Cerebellar cortex (tissue), 1 donor: ENCODE measurements around the gene MOB3C.
A peak's percentile ranks its signal among the peaks of the same experiment; 100 is the strongest.

ENCODE experiments used
- DNase-seq: peaks from one replicate; pipeline ENCODE4 v3.0.0-alpha.2; 2015; ENCODE audit warnings: low spot score

The MOB3C gene

DNA sequence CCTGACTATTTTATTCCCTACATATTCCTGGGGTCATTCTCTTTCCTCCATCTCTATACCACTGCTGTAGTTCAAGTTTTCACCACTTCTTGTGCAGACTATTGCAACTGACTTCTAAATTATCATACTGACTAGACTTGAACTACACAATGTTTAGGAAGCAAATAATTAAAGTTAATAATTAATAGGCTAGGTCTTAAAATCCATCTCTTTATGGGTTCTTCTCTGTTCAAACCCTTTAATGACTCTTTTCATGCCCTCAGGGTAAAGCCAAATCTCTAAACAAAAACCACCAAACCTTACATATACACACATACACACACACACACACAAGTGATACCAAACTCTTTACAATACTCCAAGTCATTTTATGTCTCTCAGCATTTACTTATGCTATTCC lies 22.3 kb upstream of the MOB3C start:
- no peak for DNase-seq

DNA sequence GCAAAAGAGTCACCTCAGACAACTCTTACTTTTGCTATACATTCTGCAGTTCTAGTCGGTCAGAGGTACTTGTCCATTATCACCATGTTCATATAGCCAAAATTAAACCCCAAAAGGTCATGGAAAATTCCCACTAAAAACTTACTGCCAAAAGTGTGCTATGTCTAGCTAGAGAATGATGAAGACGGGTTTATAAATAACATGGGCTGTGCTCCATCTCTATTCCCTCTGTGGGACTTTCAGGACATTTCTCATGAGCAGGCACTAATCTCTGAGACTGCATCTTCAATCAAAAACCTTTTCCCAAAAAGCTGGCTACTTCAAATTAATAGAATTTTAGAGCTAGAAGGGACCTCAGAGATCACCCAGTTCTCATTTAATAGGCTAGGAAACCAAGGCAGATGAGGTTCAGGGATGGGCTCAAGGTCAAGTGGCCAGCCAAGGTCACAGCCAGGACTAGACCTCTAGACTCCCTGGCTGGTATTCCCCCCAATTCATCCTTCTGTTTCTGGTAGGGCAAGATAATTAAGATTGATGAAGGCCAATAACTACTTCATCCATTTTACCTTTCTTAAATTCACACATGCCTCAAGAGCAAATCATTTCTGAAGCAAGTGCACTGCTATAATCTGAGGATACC lies 21.0 kb upstream of the MOB3C start:
- peak; percentile 35 for DNase-seq

DNA sequence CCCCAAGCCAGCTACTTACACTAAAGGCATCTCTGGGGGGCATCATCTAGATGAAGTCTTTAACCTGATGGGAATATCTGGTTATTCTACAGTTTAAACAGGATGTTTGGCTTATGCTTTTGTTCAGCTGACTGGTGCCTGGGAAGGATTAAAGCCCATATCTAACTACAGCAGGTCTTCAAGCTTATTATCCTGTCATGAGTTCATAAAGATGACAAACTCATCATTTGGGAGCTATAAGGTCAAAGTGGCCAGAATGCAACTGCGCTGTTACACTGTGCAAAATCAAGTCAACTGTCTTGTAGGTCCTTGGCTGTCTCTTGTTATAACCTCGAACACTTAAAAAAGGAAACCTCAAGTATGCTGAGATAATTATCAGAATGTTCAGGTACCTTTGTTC lies 18.6 kb upstream of the MOB3C start:
- no peak for DNase-seq

DNA sequence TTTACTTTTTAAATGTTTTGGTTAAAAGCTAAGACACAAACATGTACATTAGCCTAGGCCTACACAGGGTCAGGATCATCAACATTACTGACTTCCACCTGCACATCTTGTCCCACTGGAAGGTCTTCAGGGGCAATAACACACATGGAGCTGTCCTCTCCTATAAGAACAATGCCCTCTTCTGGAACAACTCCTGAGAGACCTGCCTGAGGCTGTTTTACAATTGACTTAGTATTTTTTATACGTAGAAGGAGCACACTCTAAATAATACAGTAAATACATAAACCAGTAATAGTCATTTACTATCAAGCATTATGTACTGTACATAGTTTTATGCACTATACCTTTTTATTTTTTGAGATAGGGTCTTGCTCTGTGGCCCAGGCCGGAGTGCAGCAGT lies 14.1 kb upstream of the MOB3C start:
- no peak for DNase-seq

DNA sequence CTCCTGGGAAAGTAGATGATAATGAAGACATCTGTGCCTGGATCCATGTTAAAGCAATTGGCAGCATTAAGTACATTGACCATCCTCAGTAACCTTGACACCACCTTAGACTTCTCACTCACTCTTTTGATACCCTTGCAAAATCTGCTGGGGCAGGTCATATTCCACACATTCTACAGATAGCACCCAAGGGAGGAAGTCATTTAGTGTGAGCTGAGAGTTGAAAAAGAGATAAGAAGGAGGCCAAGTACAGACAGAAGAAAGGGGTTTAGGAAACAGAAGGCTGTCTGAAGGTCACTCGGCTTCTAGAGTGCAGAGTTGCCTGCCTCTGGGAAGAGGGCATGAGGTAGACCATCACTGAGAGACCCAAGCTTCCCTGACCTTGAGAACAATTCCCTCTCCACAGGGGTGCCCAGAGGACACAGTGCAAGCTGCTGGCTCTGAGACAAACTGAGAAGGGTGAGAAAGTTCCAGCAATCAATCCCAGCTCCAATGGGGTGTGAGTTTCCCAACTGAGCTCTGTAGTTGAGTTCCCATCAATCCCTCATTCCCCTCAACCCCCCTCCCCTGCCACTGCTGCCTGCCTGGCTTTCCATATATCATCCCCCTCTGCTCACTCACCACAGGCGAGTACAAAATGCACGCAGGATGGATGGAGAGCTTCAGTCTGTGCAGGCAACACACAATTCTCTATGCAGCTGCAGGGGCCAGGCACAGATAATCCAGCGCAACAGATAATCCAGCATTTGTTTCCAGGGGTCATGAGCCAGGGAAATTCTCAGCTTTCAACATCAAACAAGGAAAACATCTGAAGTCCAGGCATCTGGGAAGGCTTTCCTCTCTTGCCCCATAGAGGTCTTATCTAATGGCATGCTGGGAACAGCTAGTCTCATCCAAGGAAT lies 7.4 kb upstream of the MOB3C start:
- DNase-seq = no peak

DNA sequence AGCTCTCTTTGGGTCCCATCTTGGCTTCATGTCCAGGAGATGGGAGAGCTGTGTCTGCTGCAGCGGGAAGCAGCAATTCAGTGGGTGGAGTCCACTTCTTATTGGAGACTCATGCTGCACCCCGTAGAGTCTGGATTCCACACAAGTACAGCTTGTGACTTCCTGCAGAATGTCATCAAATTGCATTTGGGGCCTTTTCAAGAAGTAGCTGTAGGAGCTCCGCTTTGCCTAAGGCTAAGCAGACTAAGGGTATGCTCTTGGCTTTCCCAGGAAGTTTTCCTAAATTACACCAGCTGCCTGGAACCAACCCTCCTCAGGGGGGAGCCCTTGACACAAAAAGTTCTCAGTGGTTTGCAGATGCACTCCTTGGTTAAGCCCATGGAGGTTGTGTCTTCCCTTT lies 5.7 kb upstream of the MOB3C start:
- peak; percentile 88 for DNase-seq

DNA sequence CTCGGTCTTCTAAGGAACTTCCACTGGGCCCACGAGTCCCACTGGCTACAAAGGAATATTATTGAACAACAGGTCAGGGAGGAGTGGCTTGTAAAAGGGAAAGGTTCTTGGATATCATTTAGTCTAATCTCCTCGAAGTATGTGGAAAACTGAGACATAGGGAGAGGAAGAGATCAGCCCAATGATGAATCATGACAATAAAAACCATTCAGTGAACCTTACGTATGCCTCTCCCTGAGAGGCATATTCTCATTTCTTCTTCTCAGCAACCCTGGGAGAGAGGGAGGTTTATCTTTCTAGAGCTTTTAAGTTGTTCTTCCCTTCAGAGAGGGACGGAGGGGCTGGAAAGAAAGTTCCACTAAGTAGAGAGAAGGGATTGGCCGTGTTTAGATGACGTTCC lies 5.3 kb upstream of the MOB3C start:
- no peak for DNase-seq

DNA sequence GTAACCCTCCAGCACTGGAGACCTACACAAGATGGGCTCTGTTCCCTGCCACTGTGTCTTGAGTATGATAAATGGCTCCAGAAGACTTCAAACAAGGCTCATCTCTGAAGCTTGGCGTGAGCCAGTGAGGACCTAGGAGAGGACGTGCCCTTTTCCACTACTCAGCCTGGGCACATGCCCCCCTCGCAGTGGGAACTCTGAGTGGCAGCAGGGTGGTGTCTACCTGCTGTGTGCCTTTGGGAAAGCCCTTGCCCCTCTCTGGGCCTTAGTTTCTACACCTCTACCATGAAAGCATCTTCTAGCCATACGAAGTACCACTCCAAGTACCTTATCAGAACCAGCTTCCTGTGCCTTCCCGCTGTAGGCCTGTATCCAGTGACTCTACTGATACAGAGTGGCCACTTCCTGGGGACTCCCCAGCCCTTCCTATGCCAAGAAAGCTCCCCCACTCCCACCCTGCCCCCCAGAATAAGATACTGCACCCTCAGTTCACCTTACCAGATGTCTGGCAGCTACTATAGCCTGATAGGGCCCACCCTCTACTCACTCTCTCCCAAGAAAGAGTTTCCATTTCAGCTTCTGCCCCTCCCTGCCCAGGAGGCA lies 3.1 kb upstream of the MOB3C start:
- DNase-seq = no peak

DNA sequence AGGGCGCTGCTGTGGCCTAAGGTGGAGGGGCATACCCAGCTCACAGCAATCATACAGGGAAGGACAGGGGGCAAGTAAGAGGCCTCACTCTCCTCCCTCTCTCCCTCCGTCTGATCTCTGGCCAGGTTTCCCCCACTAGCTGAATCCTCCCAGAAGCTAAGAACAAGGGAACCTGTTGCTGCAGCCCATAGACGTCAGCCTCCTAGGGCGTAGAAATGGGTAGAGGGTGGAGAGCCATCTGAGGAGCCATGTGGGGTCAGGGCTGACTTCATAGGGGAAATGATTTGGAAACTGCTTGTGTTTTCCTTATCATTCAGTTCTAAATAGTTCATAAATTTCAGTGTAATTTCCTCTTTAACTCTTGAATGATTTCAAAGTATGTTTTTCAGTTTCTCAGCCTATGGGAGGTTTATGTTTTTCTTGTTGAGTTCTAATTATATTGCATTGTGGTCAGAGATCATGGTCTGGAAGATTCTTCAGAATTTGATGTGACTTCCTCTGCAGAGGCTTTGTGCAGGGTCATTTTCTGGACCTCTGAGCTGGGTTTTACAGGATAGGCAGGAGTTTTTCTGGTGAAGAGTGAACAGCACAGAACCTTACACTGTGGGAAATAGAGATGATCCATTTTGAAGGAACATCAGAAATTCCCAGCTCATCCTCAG lies 2.3 kb upstream of the MOB3C start:
- no peak for DNase-seq

DNA sequence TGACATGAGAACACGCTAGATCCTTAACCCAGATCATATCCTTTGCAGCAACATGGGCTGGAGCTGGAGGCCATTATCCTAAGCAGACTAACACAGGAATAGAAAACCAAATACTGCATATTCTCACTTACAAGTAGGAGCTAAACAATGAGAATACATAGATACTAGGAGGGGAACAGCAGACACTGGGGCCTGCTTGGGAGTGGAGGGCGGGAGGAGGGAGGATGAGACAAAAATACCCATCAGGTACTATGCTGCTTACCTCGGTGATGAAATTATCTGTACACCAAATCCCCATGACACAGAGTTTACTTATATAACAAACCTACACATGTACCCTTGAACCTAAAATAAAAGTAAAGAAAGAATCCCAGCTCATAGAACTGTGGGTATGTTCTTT lies 1.2 kb upstream of the MOB3C start:
- no peak for DNase-seq

DNA sequence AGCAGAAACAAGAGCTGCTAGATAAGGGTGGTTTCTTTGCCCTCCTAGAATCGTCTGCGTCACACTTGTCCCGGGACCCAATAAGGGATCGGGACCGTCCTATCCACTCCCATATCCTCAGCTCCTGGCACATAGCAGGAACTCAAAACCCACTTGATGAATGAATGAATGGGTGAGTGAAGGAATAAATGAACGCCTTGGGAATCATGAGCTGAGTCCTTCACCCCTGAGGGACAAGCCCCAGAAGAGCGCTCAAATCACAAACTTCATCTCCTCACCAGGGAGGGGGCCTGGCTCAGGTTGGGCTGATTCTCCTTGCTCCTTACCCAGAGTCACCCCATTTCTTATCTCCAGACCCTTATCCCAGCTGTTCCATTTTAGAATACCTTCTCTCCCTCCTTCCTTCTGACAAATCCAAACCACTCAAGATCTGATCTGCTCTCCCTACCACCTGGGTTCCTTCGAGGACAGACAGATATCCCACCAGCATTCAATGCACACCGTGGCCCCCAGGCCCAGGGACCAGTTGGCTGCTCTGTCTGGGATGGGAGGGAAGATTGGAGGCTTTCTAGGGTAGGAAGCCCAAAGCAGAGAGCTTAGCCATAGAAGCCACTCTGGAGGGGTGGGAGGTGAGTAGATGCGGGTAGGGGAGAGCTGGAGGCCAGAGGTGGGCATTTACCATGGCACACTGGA lies 643 bp upstream of the MOB3C start:
- no peak for DNase-seq

DNA sequence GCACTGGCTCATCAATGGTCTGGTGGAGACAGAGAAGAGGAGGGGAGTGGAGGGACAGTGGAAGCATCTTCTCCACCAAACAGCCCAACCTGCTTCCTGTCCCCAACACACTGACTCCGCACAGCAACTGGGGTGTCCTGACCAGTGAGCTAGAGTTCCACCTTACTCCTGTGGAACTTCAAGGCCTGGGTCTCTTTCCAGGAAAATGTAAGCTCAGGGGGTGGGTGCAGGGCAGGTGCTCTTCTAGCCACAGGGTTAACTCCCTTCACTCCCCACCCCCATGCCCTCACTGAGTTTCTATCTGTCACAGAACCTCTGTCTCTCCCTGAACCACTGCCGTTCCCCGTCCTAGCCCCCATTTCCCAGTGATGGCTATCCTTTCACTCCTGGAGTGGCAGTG lies 876 bp downstream of the MOB3C start:
- DNase-seq = no peak

DNA sequence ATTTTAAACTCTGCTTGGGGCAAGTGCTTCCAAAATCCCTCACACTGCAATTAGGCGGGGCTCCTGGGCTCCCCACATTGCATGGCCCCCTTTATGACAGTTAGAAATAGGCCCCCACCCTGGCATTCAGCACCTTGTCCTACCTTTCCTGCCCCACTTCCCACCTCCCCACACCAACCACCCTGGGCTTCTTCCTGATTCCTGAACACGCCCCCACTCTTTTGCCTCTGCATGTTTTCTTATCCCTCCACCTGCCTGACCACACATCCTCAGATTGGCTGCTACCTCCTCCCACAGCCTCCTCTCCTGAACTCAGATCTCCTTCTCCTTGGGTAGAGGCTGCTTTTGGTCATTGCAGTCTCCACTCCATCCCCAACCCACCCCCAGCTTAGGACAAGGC lies 1.5 kb downstream of the MOB3C start:
- no peak for DNase-seq

DNA sequence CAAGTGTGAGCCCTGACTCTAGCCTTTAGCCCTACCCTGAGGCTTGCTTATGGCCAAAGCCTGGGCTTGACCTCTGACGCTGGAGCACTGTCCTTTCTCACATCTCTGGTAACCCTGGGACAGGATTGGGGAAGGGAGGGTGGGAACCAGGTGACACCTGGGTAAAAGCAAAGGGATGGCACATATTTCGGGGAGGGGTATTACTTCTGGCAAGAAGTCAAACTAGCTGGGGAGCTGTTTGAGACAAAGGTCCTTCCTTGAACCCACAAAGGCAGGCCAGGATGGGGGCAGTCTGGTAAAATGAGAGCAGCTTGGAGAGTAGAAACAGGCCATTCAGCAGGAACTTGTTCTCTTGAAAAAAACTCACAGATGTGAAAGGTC lies 2.0 kb downstream of the MOB3C start:
- DNase-seq = no peak

DNA sequence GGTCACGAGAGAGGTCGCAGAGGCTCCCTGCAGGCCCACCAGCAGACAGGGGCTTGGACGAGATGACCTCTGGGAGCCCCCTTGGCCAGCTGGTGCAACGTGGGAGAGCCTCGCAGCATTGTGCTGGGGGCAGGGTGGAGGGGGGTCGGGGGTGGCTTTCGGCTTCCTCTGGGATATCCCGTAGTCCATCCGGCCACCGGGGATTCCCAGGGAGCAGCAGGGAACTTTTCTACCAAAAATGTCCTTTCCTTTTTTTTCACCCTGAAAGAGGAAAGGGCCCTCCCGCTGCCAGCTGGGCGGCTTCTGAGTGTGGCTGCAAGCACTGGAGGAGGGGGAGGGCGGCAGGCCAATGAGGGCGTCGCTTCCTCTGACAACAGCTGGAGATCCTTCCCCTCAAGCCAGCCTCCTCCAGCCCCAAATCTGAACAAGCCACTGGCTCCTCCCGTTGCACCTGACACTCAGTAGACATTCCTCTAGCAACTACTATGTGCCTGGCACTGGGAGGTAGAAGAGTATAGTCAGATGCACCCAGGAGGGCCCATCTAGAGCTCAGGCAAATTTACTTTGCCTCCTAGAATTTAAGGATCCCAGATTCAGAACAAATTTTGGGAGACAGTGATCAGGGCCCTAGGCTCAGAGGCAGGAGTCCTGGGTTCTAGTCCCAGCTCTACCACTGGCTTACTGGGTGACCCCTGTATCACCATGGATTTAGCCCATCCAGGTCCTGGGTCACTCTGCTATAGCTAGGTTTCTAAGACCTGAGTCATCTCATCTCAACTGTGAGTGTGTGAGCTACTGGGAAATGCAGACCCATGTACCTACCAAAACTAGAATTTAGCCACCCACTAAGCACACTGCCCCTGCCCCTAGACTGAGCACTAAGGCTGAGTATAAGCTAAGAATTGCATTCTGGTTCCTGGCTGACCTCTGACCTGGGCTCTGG lies 2.7 kb downstream of the MOB3C start:
- DNase-seq = peak; percentile 27

DNA sequence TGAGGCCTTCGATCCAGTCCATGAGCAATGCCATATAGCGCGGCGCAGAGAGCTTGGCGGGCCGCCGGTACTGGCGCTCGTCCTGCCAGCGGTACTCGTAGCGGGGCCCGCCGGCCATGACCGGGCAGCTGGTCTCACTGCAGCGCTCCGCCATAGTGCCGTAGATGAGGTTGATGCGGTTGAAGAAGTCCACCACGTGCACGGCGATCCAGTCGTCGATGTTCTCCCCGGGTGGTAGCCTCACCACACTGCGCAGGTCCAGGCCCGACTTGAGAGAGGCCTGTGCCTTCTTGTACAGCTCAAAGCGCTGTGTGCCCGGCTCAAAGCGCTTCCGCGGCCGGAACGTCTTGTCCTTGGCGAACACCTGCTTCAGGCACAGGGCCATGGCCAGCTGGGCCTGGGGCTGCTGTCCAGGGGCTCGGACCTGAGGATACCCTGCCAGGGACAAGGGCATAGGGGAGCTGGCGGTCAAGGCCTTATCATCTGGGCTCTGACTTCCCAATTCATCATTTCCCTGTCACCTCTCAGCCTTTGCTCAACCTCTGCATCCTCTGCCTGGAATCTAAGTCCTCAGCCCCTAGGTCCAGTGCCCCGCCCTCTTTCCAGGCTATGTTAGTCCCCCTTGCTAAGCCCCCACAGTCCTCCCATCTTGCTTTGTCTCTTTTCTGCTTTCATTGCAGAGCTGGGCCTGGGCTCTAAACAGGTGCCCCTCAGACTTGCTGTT lies 3.5 kb downstream of the MOB3C start:
- DNase-seq = peak; percentile 40

DNA sequence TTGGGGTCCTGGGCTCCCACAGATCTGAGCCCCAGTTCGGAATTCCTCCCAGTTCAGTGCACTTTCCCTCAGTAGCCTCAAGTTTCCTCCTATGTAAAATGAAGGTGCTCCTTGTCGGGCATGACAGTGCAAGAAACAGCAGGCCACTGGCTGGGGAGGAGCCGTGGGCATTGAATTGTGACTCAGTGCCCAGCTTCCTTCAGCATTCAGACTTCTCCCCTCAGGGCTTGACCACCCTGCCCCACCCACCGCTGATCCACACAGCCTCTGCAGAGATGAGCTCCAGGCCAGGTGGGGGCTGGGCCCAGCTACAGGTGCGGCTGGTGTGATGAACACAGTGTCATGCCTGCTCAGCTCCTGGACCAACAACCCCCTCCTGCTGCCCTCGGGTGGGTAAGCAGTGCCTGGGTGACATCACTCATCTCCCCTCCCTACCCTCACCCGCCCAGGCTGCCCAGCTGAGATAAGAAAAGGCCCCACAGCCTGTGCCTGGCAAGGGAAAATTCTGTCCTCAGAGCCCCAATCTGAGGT lies 4.9 kb downstream of the MOB3C start:
- no peak for DNase-seq

DNA sequence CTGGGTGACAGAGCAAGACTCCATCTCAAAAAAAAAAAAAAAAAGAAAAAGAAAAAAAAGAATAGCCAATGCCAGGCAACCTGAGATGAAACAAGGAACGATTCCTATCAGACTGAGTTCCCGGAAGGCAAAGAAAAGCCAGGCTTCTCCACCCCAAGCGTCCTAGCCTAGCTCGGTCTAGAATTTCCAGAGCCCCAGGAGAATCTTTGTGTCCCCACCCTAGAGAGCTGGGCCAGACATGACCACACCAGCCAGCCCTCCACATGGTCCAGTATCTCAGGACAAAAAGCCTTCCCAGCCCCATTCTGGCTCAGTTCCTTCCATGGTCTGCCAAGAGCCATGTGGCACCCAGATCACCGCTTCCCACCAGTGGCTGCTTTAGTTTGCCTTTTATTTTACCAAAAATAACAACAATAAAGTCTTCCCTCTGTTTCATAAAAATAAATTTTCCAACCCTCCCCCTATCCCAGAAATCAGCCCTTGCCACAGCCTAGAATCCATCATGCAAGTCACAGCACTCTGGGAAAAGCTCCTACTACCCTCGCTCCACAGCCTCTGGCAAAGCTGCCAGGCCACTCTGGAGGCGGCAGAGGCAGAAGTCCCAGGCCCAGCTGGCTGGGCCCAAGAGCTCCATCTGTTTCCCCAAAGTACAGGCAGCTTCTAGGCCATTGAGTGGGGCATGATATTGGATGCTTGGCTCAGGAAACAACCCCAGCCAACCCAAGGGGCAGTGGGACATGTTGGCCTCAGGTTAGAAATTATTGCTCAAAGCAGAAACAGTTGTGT lies 9.1 kb downstream of the MOB3C start:
- peak; percentile 82 for DNase-seq

DNA sequence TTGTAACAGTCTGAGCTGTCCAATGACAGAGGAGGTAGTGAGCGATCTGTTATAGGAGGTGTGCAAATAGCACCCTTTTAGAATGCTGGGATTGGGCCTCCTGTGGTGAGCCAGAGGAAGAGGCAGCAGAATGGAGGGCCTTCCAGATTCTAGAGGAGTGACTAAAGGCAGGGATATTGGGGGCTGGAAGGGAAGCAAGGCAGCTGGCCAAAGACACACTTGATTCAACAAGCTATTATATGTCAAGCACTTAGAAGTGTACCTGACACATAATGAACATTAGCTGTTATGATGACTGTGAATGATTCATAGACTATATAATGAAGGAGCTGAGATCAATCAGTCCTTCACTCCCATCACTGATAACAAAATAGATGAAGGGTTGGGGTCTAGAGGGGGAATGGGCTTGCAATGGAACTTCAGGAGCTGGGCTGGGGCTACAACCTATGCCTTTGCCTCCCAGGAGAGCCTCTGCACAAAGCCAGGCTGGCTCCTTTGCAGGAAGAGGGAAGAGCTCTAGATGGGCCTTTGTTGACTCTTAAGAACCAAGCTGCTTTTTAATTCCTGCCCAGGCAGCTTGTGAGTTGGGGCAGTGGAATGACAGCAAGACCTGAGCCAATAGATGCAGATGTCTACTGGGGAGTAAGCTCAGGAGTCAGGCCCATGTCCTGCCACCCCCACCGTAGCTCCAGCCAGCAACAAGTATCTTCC lies 10.2 kb downstream of the MOB3C start:
- no peak for DNase-seq
